Activated B cell treated with CpG ODN at 0.5 μM for 24 hours (primary cell): Measurements from ENCODE around the gene RERE. TPM values are rescaled to one million over a fixed set of nuclear protein-coding genes. Genes with fewer than 3 reads are reported as not detected.

Experiments
- ATAC-seq: fragments of 200-7000 bp; cut with Tn5 transposase; one replicate; pipeline ENCODE4 v1.10.0; 2021; ENCODE audit warnings: low read depth, mild to moderate bottlenecking, moderate library complexity
- CTCF ChIA-PET: fragments of 350-600 bp; sonication (Branson Sonifier 250); formaldehyde crosslinking; loops from one replicate; lab custom pipeline; 2021; ENCODE audit warnings: antibody characterized with exemption; lab: Charles Lee
- POLR2A ChIA-PET: fragments of 350-600 bp; sonication (Branson Sonifier 250); formaldehyde crosslinking; loops from one replicate; lab custom pipeline; 2021; ENCODE audit warnings: antibody characterized with exemption; lab: Charles Lee
- DNase-seq: peaks from one replicate; pipeline ENCODE4 v3.0.0; 2022
- H3K27ac Mint-ChIP-seq: one replicate; pipeline ENCODE4 v1.8.0; 2020; ENCODE audit warnings: mixed read lengths
- H3K27me3 Mint-ChIP-seq: one replicate; pipeline ENCODE4 v1.8.0; 2021; ENCODE audit warnings: mixed read lengths
- H3K36me3 Mint-ChIP-seq: one replicate; pipeline ENCODE4 v1.8.0; 2021; ENCODE audit warnings: low read depth, mixed read lengths
- H3K4me1 Mint-ChIP-seq: one replicate; pipeline ENCODE4 v1.8.0; 2021; ENCODE audit warnings: mixed read lengths
- H3K4me3 Mint-ChIP-seq: one replicate; pipeline ENCODE4 v1.8.0; 2020; ENCODE audit warnings: mild to moderate bottlenecking, mixed read lengths
- H3K9me3 Mint-ChIP-seq: one replicate; pipeline ENCODE4 v1.8.0; 2020; ENCODE audit warnings: mixed read lengths
- CTCF ChIP-seq: fragments of 200-600 bp; IDR thresholded peaks from one replicate; pipeline ENCODE4 v1.8.0; 2022; ENCODE audit warnings: antibody characterized with exemption, mild to moderate bottlenecking
- intact Hi-C: fragments of 100-400 bp; cut with micrococcal nuclease; formaldehyde crosslinking; loops from one replicate; pipeline ENCODE4 v1.15.1; 2024
- total RNA-seq: library from RNA; stranded (reverse); gene quantifications from 2 replicates; pipeline ENCODE4 v1.2.3, GENCODE V29; 2022

The RERE gene
- total RNA-seq, 1 donor from 2014 or later: 98.8 TPM

GRCh38 chr1:8365661-8366362 is 451.6 kb downstream of the RERE start:
- no peaks in the 10 kb centered on the region for H3K9me3 Mint-ChIP-seq
- no peak for DNase-seq
- no peak overlapping the region for H3K4me3 Mint-ChIP-seq
- TF ChIP-seq CTCF: no peak
- POLR2A ChIA-PET: no interaction called here
- H3K4me1 Mint-ChIP-seq: peaks cover 28% of the 10 kb centered on the region
- intact Hi-C loops: no loop called here
- H3K27me3 Mint-ChIP-seq: no peaks in the 10 kb centered on the region
- H3K27ac Mint-ChIP-seq: no peak overlapping the region
- CTCF ChIA-PET: no interaction called here
- ATAC-seq: no peak
- H3K36me3 Mint-ChIP-seq: peaks cover 77% of the 10 kb centered on the region

- TF ChIP-seq CTCF: no peak
- POLR2A ChIA-PET: interaction anchor here (0.6 kb wide), 1 partner anchor 30 kb away, joined by 3 read pairs; no protein-coding TSS in a partner anchor
- no peak for ATAC-seq
- Mint-ChIP-seq H3K27ac (no peak overlapping the region), H3K4me1 (peaks cover 28% of the 10 kb centered on the region), H3K36me3 (peaks cover 67% of the 10 kb centered on the region), H3K27me3 (no peaks in the 10 kb centered on the region), H3K9me3 (no peaks in the 10 kb centered on the region), H3K4me3 (no peak overlapping the region)
- intact Hi-C loops: no loop called here
- CTCF ChIA-PET: no interaction called here
- DNase-seq: no peak
These were observed 452.7 kb downstream of the RERE start for GRCh38 chr1:8364528-8365442.

- Mint-ChIP-seq H3K36me3 (peaks cover 72% of the 10 kb centered on the region), H3K4me1 (peaks cover 23% of the 10 kb centered on the region), H3K27me3 (no peaks in the 10 kb centered on the region), H3K27ac (no peak overlapping the region), H3K9me3 (no peaks in the 10 kb centered on the region), H3K4me3 (no peak overlapping the region)
- ATAC-seq: no peak
- CTCF ChIA-PET: no interaction called here
- TF ChIP-seq CTCF: no peak
- POLR2A ChIA-PET: interaction anchor here (0.6 kb wide), 1 partner anchor 31 kb away, joined by 3 read pairs; no protein-coding TSS in a partner anchor
- no peak for DNase-seq
- intact Hi-C loops: no loop called here
These were observed 453.6 kb downstream of the RERE start for GRCh38 chr1:8363767-8364301.

GRCh38 chr1:8363186-8363766 is 454.2 kb downstream of the RERE start:
- intact Hi-C loops: no loop called here
- DNase-seq (no peak), ATAC-seq (no peak)
- CTCF ChIA-PET: interaction anchor here (1.6 kb wide), 1 partner anchor 13 kb away, joined by 5 read pairs; no protein-coding TSS in a partner anchor
- Mint-ChIP-seq H3K27ac (no peak overlapping the region), H3K9me3 (no peaks in the 10 kb centered on the region), H3K4me1 (peaks cover 21% of the 10 kb centered on the region), H3K4me3 (no peak overlapping the region), H3K27me3 (no peaks in the 10 kb centered on the region), H3K36me3 (peaks cover 77% of the 10 kb centered on the region)
- TF ChIP-seq CTCF: no peak
- POLR2A ChIA-PET: no interaction called here
